ENCODE measurements around the gene GUF1.
"Not testable (repeated sequence)": the region's sequence is repeated elsewhere in the genome, so short reads cannot be mapped to it uniquely, and the experiment has no call there.

Gene GUF1

GRCh38 chr4:44701037-44701436 lies 22.8 kb downstream of the GUF1 start:
- no peak for DNase-seq (ENCODE audit: low spot score)

- no peak for DNase-seq (ENCODE audit: low spot score)
Observed at GRCh38 chr4:44704673-44705072, 26.5 kb downstream of the GUF1 start.

DNA sequence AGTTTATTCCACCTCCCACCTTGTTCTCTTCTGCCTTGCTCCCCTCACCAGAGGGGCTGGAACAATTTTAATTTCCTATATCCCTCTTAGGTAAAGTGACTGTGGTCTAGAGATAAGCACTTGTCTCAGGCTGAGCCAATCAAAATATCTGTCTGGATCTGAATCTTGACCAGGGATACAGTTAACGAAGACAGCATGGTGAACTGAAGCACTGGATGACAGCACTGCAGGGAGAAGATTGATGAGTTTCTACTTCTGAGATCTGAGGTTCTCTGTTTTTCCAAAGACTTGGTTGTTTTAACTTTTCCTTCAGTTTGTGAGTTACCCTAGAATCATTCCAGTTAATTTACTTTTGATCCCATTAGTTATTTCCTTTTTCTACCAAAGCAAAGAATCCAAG lies 34.9 kb downstream of the GUF1 start:
- no peak for DNase-seq (ENCODE audit: low spot score)

GRCh38 chr4:44716597-44716996 lies 38.4 kb downstream of the GUF1 start:
- no peak for DNase-seq (ENCODE audit: low spot score)

DNA sequence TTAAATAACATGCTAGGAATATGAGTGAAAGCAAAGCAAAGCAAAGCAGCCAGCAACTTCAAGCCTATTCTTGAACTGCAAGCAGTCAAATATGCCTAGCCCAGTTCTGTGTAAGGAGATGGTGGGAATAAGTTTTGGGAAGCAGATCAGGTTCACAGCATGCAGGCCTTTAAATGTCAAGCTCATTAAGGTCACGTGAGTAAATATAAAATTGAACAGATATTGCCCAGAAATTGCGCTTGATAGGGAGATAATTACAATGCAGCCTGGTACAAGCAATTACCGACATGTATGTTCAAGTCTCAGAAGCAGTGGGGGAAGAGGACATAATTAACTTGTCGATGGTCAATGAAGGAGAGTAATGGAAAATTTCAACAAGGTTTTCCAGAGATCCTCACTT lies 42.2 kb downstream of the GUF1 start:
- no peak for DNase-seq (ENCODE audit: low spot score)

- no peak for DNase-seq (ENCODE audit: low spot score)
Observed at GRCh38 chr4:44722001-44722400, 43.8 kb downstream of the GUF1 start.

DNA sequence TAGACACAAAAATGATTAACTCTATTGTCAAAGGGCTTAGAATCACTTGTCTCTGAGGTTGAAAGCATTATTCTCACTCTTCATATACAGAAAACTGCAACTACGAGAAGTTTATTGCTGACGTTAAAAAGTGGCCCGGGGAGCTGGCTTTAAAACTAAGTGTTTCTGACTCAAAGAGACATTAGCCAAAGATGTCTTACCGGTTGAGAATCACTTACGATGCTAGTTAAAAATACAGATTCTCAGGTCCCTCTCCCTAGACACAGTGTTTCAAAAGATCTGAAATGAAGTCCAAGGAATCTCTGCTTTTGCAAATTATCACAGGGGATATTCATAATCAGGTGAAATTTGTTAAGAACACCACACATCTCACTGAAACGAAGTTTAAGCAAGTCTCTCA lies 46.9 kb downstream of the GUF1 start:
- DNase-seq (ENCODE audit: low spot score), result no peak

DNA sequence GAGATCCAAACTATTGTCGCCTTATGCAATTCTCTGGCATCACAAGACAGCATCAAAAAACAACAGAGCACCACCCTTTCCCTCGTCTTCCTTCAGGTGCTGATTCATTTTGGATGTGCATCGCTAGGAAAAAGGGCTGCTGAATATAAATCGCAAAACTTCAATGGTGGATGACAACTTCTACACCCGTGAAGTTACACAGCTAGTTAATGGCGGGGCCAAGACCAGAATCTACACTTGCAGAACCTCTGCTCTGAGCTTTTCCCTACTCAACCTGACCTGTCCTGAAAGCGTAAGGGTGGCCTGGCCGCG lies 47.5 kb downstream of the GUF1 start:
- no peak for DNase-seq (ENCODE audit: low spot score)

- DNase-seq (ENCODE audit: low spot score), result peak; percentile 91
Observed at GRCh38 chr4:44726038-44726871, 48.0 kb downstream of the GUF1 start, which contains the start of gene GNPDA2. Gene GNPDA2 (minus strand): TSS chr4:44726556. CDS start chr4:44722207, 4,349 bp downstream.

GRCh38 chr4:44727471-44727870 lies 49.3 kb downstream of the GUF1 start:
- DNase-seq (ENCODE audit: low spot score), result no peak

GRCh38 chr4:44728694-44729093 lies 50.5 kb downstream of the GUF1 start:
- not testable (repeated sequence) for DNase-seq (ENCODE audit: low spot score)

DNA sequence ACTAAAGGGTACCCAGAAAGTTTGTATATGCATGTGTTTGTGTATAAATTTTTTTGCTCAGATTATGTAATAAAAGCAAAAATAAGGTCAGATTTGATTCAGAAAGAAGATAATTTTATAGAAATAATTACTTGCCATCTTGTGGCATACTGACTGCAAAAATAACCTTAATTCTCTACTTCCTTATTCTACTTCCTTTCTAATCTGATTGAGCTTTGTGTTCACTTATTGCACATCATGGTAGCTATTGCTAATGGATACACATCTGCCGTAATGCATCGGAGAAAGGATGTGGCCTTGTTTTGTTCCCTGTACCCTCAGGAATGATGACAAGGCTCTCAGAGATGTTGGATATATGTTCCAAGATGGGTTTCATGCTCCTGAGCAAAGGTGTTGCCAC lies 58.7 kb downstream of the GUF1 start:
- DNase-seq (ENCODE audit: low spot score), result no peak

DNA sequence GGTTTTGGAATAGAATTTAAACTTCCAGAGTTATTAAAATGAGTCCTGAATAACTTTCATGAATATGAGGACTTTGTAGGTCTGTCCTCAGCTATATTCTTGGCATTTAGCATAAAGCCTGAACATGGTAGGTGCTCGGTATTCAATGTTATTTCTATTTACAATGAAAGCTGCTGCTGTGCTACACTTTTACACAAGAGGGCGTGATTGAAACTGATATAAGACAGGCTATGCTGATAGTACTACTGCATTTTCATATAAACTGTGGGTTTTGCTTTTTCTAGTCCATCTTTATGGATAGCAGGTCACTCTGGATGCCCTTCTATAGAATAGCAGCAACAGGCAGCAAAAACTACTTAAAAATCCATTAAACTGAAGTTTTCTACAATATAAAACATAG lies 60.4 kb downstream of the GUF1 start:
- no peak for DNase-seq (ENCODE audit: low spot score)

- DNase-seq (ENCODE audit: low spot score), result no peak
Observed at GRCh38 chr4:44740201-44740600, 62.0 kb downstream of the GUF1 start.

Data from kidney capillary endothelial cell (primary cell).